Retinal pigment epithelial cell (primary cell): ENCODE results near the gene LAX1.
A peak's percentile ranks its signal among the peaks of the same experiment; 100 is the strongest.
"Not testable (repeated sequence)": the region's sequence is repeated elsewhere in the genome, so short reads cannot be mapped to it uniquely, and the experiment has no call there.

Source experiments
- DNase-seq: peaks from one replicate; pipeline ENCODE4 v3.0.0-alpha.2; 2010; ENCODE audit warnings: low read depth
- H3K4me3 ChIP-seq: 2 replicates; pipeline ENCODE4 v1.5.1; 2011; ENCODE audit warnings: mild to moderate bottlenecking, low read length, control low read depth, moderate library complexity
- CTCF ChIP-seq: conservative IDR thresholded peaks from 2 replicates; pipeline ENCODE4 v1.5.1; 2011; ENCODE audit warnings: low read depth, low read length, control low read depth, inconsistent platforms

Gene LAX1

GRCh38 chr1:203742436-203742835, 22.5 kb upstream of the LAX1 start:
- DNase-seq, result no peak
- no peak overlapping the region for H3K4me3 ChIP-seq
- no peak for TF ChIP-seq CTCF

GRCh38 chr1:203743091-203743571, 21.9 kb upstream of the LAX1 start:
- H3K4me3 ChIP-seq, result no peak overlapping the region
- TF ChIP-seq CTCF, result no peak
- no peak for DNase-seq

GRCh38 chr1:203744075-203744972, 20.7 kb upstream of the LAX1 start:
- H3K4me3 ChIP-seq, result no peak overlapping the region
- TF ChIP-seq CTCF, result no peak
- DNase-seq, result no peak

- H3K4me3 ChIP-seq, result no peak overlapping the region
- no peak for TF ChIP-seq CTCF
- DNase-seq, result no peak
These were observed 18.7 kb upstream of the LAX1 start for GRCh38 chr1:203746281-203746680.

GRCh38 chr1:203751051-203751450, 13.9 kb upstream of the LAX1 start:
- DNase-seq, result peak; percentile 56

GRCh38 chr1:203751618-203752361, 13.2 kb upstream of the LAX1 start:
- DNase-seq, result not testable (repeated sequence)

More at GRCh38 chr1:203751051-203751450, 13.9 kb upstream of the LAX1 start:
- TF ChIP-seq CTCF, result no peak
- no peak overlapping the region for H3K4me3 ChIP-seq

GRCh38 chr1:203754455-203754864, 10.5 kb upstream of the LAX1 start:
- no peak for DNase-seq
- no peak overlapping the region for H3K4me3 ChIP-seq
- TF ChIP-seq CTCF, result no peak

More at GRCh38 chr1:203751618-203752361, 13.2 kb upstream of the LAX1 start:
- not testable (repeated sequence) for H3K4me3 ChIP-seq
